ENCODE data around the gene TLN1. TPM values are rescaled to one million over a fixed set of nuclear protein-coding genes. Genes with fewer than 3 reads are reported as not detected.

Gene TLN1
- total RNA-seq, 1 experiment from 2014 or later, result 109 TPM

DNA sequence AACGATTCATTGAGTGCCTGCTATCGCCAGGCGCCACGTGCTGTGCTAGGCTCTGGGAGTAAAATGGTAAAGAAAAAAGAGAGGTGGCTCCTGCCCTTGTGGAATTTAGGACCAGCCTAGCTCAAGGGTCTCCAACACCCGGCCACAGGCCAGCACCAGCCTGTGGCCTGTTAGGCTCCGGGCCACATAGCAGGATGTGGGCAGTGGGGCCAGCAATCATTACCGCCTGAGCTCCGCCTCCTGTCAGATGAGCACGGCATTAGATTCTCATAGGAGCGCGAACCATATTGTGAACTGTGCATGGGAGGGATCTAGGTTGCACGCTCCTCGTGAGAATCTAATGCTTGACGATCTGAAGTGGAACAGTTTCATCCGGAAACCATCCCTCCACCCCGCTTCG, 75.6 kb downstream of the TLN1 start:
- no peak for DNase-seq (ENCODE audit: low spot score)
- TF ChIP-seq, protein P1, sequence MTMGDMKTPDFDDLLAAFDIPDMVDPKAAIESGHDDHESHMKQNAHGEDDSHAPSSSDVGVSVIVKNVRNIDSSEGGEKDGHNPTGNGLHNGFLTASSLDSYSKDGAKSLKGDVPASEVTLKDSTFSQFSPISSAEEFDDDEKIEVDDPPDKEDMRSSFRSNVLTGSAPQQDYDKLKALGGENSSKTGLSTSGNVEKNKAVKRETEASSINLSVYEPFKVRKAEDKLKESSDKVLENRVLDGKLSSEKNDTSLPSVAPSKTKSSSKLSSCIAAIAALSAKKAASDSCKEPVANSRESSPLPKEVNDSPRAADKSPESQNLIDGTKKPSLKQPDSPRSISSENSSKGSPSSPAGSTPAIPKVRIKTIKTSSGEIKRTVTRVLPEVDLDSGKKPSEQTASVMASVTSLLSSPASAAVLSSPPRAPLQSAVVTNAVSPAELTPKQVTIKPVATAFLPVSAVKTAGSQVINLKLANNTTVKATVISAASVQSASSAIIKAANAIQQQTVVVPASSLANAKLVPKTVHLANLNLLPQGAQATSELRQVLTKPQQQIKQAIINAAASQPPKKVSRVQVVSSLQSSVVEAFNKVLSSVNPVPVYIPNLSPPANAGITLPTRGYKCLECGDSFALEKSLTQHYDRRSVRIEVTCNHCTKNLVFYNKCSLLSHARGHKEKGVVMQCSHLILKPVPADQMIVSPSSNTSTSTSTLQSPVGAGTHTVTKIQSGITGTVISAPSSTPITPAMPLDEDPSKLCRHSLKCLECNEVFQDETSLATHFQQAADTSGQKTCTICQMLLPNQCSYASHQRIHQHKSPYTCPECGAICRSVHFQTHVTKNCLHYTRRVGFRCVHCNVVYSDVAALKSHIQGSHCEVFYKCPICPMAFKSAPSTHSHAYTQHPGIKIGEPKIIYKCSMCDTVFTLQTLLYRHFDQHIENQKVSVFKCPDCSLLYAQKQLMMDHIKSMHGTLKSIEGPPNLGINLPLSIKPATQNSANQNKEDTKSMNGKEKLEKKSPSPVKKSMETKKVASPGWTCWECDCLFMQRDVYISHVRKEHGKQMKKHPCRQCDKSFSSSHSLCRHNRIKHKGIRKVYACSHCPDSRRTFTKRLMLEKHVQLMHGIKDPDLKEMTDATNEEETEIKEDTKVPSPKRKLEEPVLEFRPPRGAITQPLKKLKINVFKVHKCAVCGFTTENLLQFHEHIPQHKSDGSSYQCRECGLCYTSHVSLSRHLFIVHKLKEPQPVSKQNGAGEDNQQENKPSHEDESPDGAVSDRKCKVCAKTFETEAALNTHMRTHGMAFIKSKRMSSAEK (CRISPR knock-in tag; IDR thresholded peaks at IDR 0.05; ENCODE audit: borderline replicate concordance), result no peak
- TF ChIP-seq, protein P2, sequence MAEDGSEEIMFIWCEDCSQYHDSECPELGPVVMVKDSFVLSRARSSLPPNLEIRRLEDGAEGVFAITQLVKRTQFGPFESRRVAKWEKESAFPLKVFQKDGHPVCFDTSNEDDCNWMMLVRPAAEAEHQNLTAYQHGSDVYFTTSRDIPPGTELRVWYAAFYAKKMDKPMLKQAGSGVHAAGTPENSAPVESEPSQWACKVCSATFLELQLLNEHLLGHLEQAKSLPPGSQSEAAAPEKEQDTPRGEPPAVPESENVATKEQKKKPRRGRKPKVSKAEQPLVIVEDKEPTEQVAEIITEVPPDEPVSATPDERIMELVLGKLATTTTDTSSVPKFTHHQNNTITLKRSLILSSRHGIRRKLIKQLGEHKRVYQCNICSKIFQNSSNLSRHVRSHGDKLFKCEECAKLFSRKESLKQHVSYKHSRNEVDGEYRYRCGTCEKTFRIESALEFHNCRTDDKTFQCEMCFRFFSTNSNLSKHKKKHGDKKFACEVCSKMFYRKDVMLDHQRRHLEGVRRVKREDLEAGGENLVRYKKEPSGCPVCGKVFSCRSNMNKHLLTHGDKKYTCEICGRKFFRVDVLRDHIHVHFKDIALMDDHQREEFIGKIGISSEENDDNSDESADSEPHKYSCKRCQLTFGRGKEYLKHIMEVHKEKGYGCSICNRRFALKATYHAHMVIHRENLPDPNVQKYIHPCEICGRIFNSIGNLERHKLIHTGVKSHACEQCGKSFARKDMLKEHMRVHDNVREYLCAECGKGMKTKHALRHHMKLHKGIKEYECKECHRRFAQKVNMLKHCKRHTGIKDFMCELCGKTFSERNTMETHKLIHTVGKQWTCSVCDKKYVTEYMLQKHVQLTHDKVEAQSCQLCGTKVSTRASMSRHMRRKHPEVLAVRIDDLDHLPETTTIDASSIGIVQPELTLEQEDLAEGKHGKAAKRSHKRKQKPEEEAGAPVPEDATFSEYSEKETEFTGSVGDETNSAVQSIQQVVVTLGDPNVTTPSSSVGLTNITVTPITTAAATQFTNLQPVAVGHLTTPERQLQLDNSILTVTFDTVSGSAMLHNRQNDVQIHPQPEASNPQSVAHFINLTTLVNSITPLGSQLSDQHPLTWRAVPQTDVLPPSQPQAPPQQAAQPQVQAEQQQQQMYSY (CRISPR knock-in tag; IDR thresholded peaks at IDR 0.05), result no peak
- TF ChIP-seq, protein P3, sequence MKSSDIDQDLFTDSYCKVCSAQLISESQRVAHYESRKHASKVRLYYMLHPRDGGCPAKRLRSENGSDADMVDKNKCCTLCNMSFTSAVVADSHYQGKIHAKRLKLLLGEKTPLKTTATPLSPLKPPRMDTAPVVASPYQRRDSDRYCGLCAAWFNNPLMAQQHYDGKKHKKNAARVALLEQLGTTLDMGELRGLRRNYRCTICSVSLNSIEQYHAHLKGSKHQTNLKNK (CRISPR knock-in tag; IDR thresholded peaks at IDR 0.05), result no peak
- TF ChIP-seq NR3C1 (CRISPR knock-in tag; conservative IDR thresholded peaks at IDR 0.05; ENCODE audit: low read depth) (no peak), ZNF121 (CRISPR knock-in tag; IDR thresholded peaks at IDR 0.05) (no peak), CREB1 (CRISPR knock-in tag; IDR thresholded peaks at IDR 0.05) (no peak), NR1H2 (CRISPR knock-in tag; IDR thresholded peaks at IDR 0.05) (no peak), FOXK1 (CRISPR knock-in tag; IDR thresholded peaks at IDR 0.05) (no peak), NFE2L1 (CRISPR knock-in tag; IDR thresholded peaks at IDR 0.05) (no peak), PRRX2 (CRISPR knock-in tag; IDR thresholded peaks at IDR 0.05) (no peak), NFYB (CRISPR knock-in tag; conservative IDR thresholded peaks at IDR 0.05; ENCODE audit: low read depth) (no peak), SMAD3 (CRISPR knock-in tag; IDR thresholded peaks at IDR 0.05; ENCODE audit: borderline replicate concordance) (no peak), ZNF263 (CRISPR knock-in tag; IDR thresholded peaks at IDR 0.05; ENCODE audit: low read depth) (no peak), MXD4 (CRISPR knock-in tag; IDR thresholded peaks at IDR 0.05; ENCODE audit: borderline replicate concordance) (no peak), OVOL2 (CRISPR knock-in tag; IDR thresholded peaks at IDR 0.05; ENCODE audit: borderline replicate concordance) (no peak), TP53 (CRISPR knock-in tag; IDR thresholded peaks at IDR 0.05) (no peak), SP1 (CRISPR knock-in tag; conservative IDR thresholded peaks at IDR 0.05) (no peak)
- TF ChIP-seq, protein P4, sequence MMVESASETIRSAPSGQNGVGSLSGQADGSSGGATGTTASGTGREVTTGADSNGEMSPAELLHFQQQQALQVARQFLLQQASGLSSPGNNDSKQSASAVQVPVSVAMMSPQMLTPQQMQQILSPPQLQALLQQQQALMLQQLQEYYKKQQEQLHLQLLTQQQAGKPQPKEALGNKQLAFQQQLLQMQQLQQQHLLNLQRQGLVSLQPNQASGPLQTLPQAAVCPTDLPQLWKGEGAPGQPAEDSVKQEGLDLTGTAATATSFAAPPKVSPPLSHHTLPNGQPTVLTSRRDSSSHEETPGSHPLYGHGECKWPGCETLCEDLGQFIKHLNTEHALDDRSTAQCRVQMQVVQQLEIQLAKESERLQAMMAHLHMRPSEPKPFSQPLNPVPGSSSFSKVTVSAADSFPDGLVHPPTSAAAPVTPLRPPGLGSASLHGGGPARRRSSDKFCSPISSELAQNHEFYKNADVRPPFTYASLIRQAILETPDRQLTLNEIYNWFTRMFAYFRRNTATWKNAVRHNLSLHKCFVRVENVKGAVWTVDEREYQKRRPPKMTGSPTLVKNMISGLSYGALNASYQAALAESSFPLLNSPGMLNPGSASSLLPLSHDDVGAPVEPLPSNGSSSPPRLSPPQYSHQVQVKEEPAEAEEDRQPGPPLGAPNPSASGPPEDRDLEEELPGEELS (CRISPR knock-in tag; IDR thresholded peaks at IDR 0.05), result no peak
- Mint-ChIP-seq H3K27ac (no peak overlapping the region), H3K4me3 (peak overlapping the region; percentile 73), H3K4me1 (peaks cover 24% of the 10 kb centered on the region), H3K9me3 (no peaks in the 10 kb centered on the region), H3K36me3 (peaks cover 21% of the 10 kb centered on the region), H3K27me3 (ENCODE audit: low read depth) (peaks cover 23% of the 10 kb centered on the region)
- no peak for ATAC-seq
- POLR2A ChIA-PET, result interaction anchor here (6.8 kb wide), 1 partner anchor 34 kb away, joined by 38 read pairs; the partner anchor contains the start of gene TPM2
- CTCF ChIA-PET, result interaction anchor here (0.6 to 10.2 kb wide), 9 partner anchors 9 to 102 kb away, joined by 3 to 127 read pairs (median 6); partner anchors contain the start of genes ARHGEF39, CREB3, TLN1 and TPM2

All from WTC11 (cell line).